Stimulated activated CD4-positive, alpha-beta T cell treated with anti-CD3 and anti-CD28 coated beads, Interleukin-1b, Interleukin-23, amount 100 ng/mL, for 4 hours (primary cell): ENCODE results near the gene ALDH1B1.

Experiments
- DNase-seq, 2 donors: peaks; one replicate each; pipeline ENCODE4 v3.0.0-alpha.2; 2020; ENCODE audit warnings: low read depth in 2 of 2

ALDH1B1 gene

GRCh38 chr9:38440516-38440915 is 48.0 kb downstream of the ALDH1B1 start:
- no peak for DNase-seq

GRCh38 chr9:38441347-38442085 is 49.0 kb downstream of the ALDH1B1 start:
- DNase-seq, result no peak

- DNase-seq, result no peak
Observed at GRCh38 chr9:38442473-38443096, 50.1 kb downstream of the ALDH1B1 start.

GRCh38 chr9:38443181-38443580 is 50.7 kb downstream of the ALDH1B1 start:
- no peak for DNase-seq

- DNase-seq, result no peak
Observed at GRCh38 chr9:38443597-38443996, 51.1 kb downstream of the ALDH1B1 start.

- DNase-seq, result no peak
Observed at GRCh38 chr9:38445154-38446043, 52.9 kb downstream of the ALDH1B1 start.

- no peak for DNase-seq
Observed at GRCh38 chr9:38447703-38448102, 55.2 kb downstream of the ALDH1B1 start.
